Mononuclear cell (primary cell): Measurements from ENCODE around the gene GNPTG. TPM values are rescaled to one million over a fixed set of nuclear protein-coding genes. Genes with fewer than 3 reads are reported as not detected.

Experiments used
- H3K27me3 ChIP-seq: 2 replicates; pipeline ENCODE4 v1.6.0; 2011; ENCODE audit warnings: low read length, control low read depth; ENCODE audit not compliant: insufficient read depth
- H3K4me1 ChIP-seq: 2 replicates; pipeline ENCODE4 v1.5.1; 2011; ENCODE audit warnings: mild to moderate bottlenecking, low read length, control low read depth; ENCODE audit not compliant: insufficient read depth
- H3K4me3 ChIP-seq: 2 replicates; pipeline ENCODE4 v1.5.1; 2011; ENCODE audit warnings: mild to moderate bottlenecking, low read length, moderate library complexity
- H3K9me3 ChIP-seq: 2 replicates; pipeline ENCODE4 v1.5.1; 2011; ENCODE audit warnings: low read depth, mild to moderate bottlenecking, control low read depth, low read length
- total RNA-seq: library from RNA; depleted of rRNA; stranded (reverse); fragments of >200 nt; gene quantifications from one replicate; pipeline ENCODE4 v1.2.3, GENCODE V29; 2012

GNPTG gene
- total RNA-seq = 29.8 TPM

GRCh38 chr16:1351582-1352362 lies at the start of gene GNPTG, which contains the start of gene TSR3:
Gene GNPTG (plus strand): TSS chr16:1351931. CDS start chr16:1351966, 35 bp downstream.
Gene TSR3 (minus strand): TSS chr16:1351878. CDS start chr16:1351804, 74 bp downstream.
- peak within 1 kb of the TSS; percentile 63 for H3K4me3 ChIP-seq
- H3K9me3 ChIP-seq = no peaks in the 10 kb centered on the region
- no peaks in the 10 kb centered on the region for H3K27me3 ChIP-seq
- peaks cover 31% of the 10 kb centered on the region for H3K4me1 ChIP-seq

- Histone ChIP-seq H3K4me1 (peaks cover 50% of the 10 kb centered on the region), H3K4me3 (no peak overlapping the region)
Measured at GRCh38 chr16:1305823-1306222, 45.9 kb upstream of the GNPTG start.

GRCh38 chr16:1306334-1306733 lies 45.4 kb upstream of the GNPTG start:
- Histone ChIP-seq H3K27me3 (no peaks in the 10 kb centered on the region), H3K4me1 (peaks cover 50% of the 10 kb centered on the region), H3K9me3 (no peaks in the 10 kb centered on the region), H3K4me3 (no peak overlapping the region)

More at GRCh38 chr16:1305823-1306222, 45.9 kb upstream of the GNPTG start:
- no peaks in the 10 kb centered on the region for H3K27me3 ChIP-seq
- H3K9me3 ChIP-seq = no peaks in the 10 kb centered on the region

- H3K27me3 ChIP-seq = no peaks in the 10 kb centered on the region
- H3K4me3 ChIP-seq = peak overlapping the region; percentile 37
- H3K9me3 ChIP-seq = no peaks in the 10 kb centered on the region
- peaks cover 67% of the 10 kb centered on the region for H3K4me1 ChIP-seq
Measured at GRCh38 chr16:1308036-1308976, 43.4 kb upstream of the GNPTG start.

GRCh38 chr16:1308977-1309885 lies 42.5 kb upstream of the GNPTG start, which contains the start of gene UBE2I:
Gene UBE2I (plus strand): TSS chr16:1309636. CDS start chr16:1314031, 4,395 bp downstream.
- no peaks in the 10 kb centered on the region for H3K27me3 ChIP-seq

GRCh38 chr16:1309888-1310831 lies 41.6 kb upstream of the GNPTG start:
- peaks cover 61% of the 10 kb centered on the region for H3K4me1 ChIP-seq
- no peaks in the 10 kb centered on the region for H3K9me3 ChIP-seq
- no peaks in the 10 kb centered on the region for H3K27me3 ChIP-seq
- peak overlapping the region; percentile 70 for H3K4me3 ChIP-seq

More at GRCh38 chr16:1308977-1309885, 42.5 kb upstream of the GNPTG start, which contains the start of gene UBE2I:
- H3K9me3 ChIP-seq = no peaks in the 10 kb centered on the region
- H3K4me1 ChIP-seq = peaks cover 64% of the 10 kb centered on the region
- H3K4me3 ChIP-seq = peak within 1 kb of the TSS; percentile 70

GRCh38 chr16:1310832-1311200 lies 40.9 kb upstream of the GNPTG start:
- peak overlapping the region; percentile 70 for H3K4me3 ChIP-seq
- H3K9me3 ChIP-seq = no peaks in the 10 kb centered on the region
- H3K4me1 ChIP-seq = peaks cover 55% of the 10 kb centered on the region
- no peaks in the 10 kb centered on the region for H3K27me3 ChIP-seq

- no peaks in the 10 kb centered on the region for H3K9me3 ChIP-seq
- peak overlapping the region; percentile 70 for H3K4me3 ChIP-seq
- peaks cover 51% of the 10 kb centered on the region for H3K4me1 ChIP-seq
- H3K27me3 ChIP-seq = no peaks in the 10 kb centered on the region
Measured at GRCh38 chr16:1311212-1311737, 40.5 kb upstream of the GNPTG start.

GRCh38 chr16:1311738-1312466 lies 39.8 kb upstream of the GNPTG start:
- no peaks in the 10 kb centered on the region for H3K9me3 ChIP-seq
- H3K4me1 ChIP-seq = peaks cover 47% of the 10 kb centered on the region
- peak overlapping the region; percentile 70 for H3K4me3 ChIP-seq
- H3K27me3 ChIP-seq = no peaks in the 10 kb centered on the region

- Histone ChIP-seq H3K4me1 (peaks cover 47% of the 10 kb centered on the region), H3K27me3 (no peaks in the 10 kb centered on the region), H3K9me3 (no peaks in the 10 kb centered on the region), H3K4me3 (no peak overlapping the region)
Measured at GRCh38 chr16:1312467-1312816, 39.3 kb upstream of the GNPTG start.

GRCh38 chr16:1312903-1313302 lies 38.8 kb upstream of the GNPTG start:
- H3K9me3 ChIP-seq = no peaks in the 10 kb centered on the region
- H3K4me1 ChIP-seq = peaks cover 46% of the 10 kb centered on the region
- no peaks in the 10 kb centered on the region for H3K27me3 ChIP-seq
- H3K4me3 ChIP-seq = no peak overlapping the region

- no peaks in the 10 kb centered on the region for H3K27me3 ChIP-seq
- H3K4me3 ChIP-seq = no peak overlapping the region
- peaks cover 40% of the 10 kb centered on the region for H3K4me1 ChIP-seq
- no peaks in the 10 kb centered on the region for H3K9me3 ChIP-seq
Measured at GRCh38 chr16:1313721-1314369, 37.9 kb upstream of the GNPTG start.
